WTC11 (cell line): Measurements from ENCODE around the gene CLIC1. TPM values are rescaled to one million over a fixed set of nuclear protein-coding genes. Genes with fewer than 3 reads are reported as not detected.

ENCODE experiments used
- ATAC-seq: fragments of 200-7000 bp; cut with Tn5 transposase; 2 replicates; pipeline ENCODE4 v1.10.0; 2021; ENCODE audit warnings: mild to moderate bottlenecking, moderate library complexity
- CTCF ChIA-PET: fragments of 300-600 bp; sonication (Branson Sonifier 250); formaldehyde crosslinking; loops from one replicate; lab custom pipeline; 2021; ENCODE audit warnings: antibody characterized with exemption; lab: Charles Lee
- POLR2A ChIA-PET: fragments of 350-600 bp; sonication (Branson Sonifier 250); formaldehyde crosslinking; loops from one replicate; lab custom pipeline; 2021; ENCODE audit warnings: antibody characterized with exemption; lab: Charles Lee
- DNase-seq: peaks from one replicate; pipeline ENCODE4 v3.0.0; 2021; ENCODE audit warnings: low spot score
- H3K27ac Mint-ChIP-seq: 2 replicates; pipeline ENCODE4 v1.8.0; 2021; ENCODE audit warnings: mixed read lengths
- H3K27me3 Mint-ChIP-seq: 2 replicates; pipeline ENCODE4 v1.8.0; 2021; ENCODE audit warnings: low read depth, mild to moderate bottlenecking, moderate library complexity, mixed read lengths
- H3K36me3 Mint-ChIP-seq: 2 replicates; pipeline ENCODE4 v1.8.0; 2021; ENCODE audit warnings: mixed read lengths
- H3K4me1 Mint-ChIP-seq: 2 replicates; pipeline ENCODE4 v1.8.0; 2022; ENCODE audit warnings: mixed read lengths
- H3K4me3 Mint-ChIP-seq: 2 replicates; pipeline ENCODE4 v1.8.0; 2021; ENCODE audit warnings: mild to moderate bottlenecking, moderate library complexity, mixed read lengths
- H3K9me3 Mint-ChIP-seq: 2 replicates; pipeline ENCODE4 v1.8.0; 2021; ENCODE audit warnings: mixed read lengths
- EMX1 ChIP-seq: fragments of 250-450 bp; sonication (Bioruptor Pico); IDR thresholded peaks from 2 replicates; pipeline ENCODE4 v1.8.0; 2021; ENCODE audit warnings: mild to moderate bottlenecking
- FOXP1 ChIP-seq: sonication (generic); formaldehyde crosslinking; IDR thresholded peaks from 2 replicates; pipeline ENCODE4 v1.8.0; 2022; ENCODE audit warnings: missing genetic modification reagents, mild to moderate bottlenecking, moderate library complexity, borderline replicate concordance
- HMGXB4 ChIP-seq: sonication (generic); formaldehyde crosslinking; IDR thresholded peaks from 2 replicates; pipeline ENCODE4 v1.8.1; 2023; ENCODE audit warnings: mild to moderate bottlenecking, moderate library complexity, missing genetic modification reagents
- MXD4 ChIP-seq: fragments of 250-450 bp; sonication (Bioruptor Pico); IDR thresholded peaks from 2 replicates; pipeline ENCODE4 v1.8.0; 2021; ENCODE audit warnings: mild to moderate bottlenecking, moderate library complexity, borderline replicate concordance
- NFYB ChIP-seq: sonication (generic); formaldehyde crosslinking; conservative IDR thresholded peaks from 2 replicates; pipeline ENCODE4 v1.8.0; 2022; ENCODE audit warnings: low read depth, missing genetic modification reagents
- NR1H2 ChIP-seq: sonication (generic); formaldehyde crosslinking; IDR thresholded peaks from 2 replicates; pipeline ENCODE4 v1.9.0; 2021; ENCODE audit warnings: mild to moderate bottlenecking, moderate library complexity, missing genetic modification reagents
- RORB ChIP-seq: fragments of 250-450 bp; sonication (Bioruptor Pico); IDR thresholded peaks from 2 replicates; pipeline ENCODE4 v1.9.0; 2021; ENCODE audit warnings: mild to moderate bottlenecking
- USF1 ChIP-seq: sonication (generic); formaldehyde crosslinking; IDR thresholded peaks from 2 replicates; pipeline ENCODE4 v1.8.0; 2022; ENCODE audit warnings: mild to moderate bottlenecking, missing genetic modification reagents
- ZNF138 ChIP-seq: sonication (generic); formaldehyde crosslinking; conservative IDR thresholded peaks from 2 replicates; pipeline ENCODE4 v1.8.1; 2022; ENCODE audit warnings: mild to moderate bottlenecking, moderate library complexity, missing genetic modification reagents
- total RNA-seq: library from RNA; stranded (reverse); gene quantifications from 3 replicates; pipeline ENCODE4 v1.2.3, GENCODE V29; 2021
- TF ChIP-seq, protein P1 (sequence below): sonication (generic); formaldehyde crosslinking; IDR thresholded peaks from 2 replicates; pipeline ENCODE4 v1.8.1; 2023; ENCODE audit warnings: mild to moderate bottlenecking, missing genetic modification reagents
- TF ChIP-seq, protein P2 (sequence below): sonication (generic); formaldehyde crosslinking; IDR thresholded peaks from 2 replicates; pipeline ENCODE4 v1.8.0; 2022; ENCODE audit warnings: missing genetic modification reagents
- TF ChIP-seq, protein P3 (sequence below): sonication (generic); formaldehyde crosslinking; IDR thresholded peaks from 2 replicates; pipeline ENCODE4 v1.8.1; 2022; ENCODE audit warnings: mild to moderate bottlenecking, missing genetic modification reagents, moderate library complexity, borderline replicate concordance
- TF ChIP-seq, protein P4 (sequence below): sonication (generic); formaldehyde crosslinking; IDR thresholded peaks from 2 replicates; pipeline ENCODE4 v1.8.0; 2023; ENCODE audit warnings: missing genetic modification reagents

The CLIC1 gene
- total RNA-seq, 1 experiment from 2014 or later: 244 TPM

DNA sequence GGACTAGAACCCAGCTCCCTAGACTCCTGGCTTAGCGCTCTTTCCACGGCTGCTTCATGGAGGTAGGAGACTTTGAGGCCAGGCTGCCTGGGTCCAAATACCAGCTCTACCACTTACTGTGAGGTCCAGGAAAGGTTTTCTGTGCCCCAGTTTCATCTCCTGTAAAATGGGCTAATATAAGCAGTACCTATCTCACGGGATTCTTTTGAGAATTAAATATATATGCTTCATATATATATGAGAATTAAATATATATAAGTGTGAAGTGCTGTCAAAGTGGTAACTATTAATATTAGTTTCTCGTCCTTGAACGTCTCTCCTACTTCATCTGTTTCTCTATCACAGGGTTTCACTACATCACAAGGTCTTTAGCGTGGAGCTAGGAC is 45.3 kb downstream of the CLIC1 start (continued):
- TF ChIP-seq, protein P1, sequence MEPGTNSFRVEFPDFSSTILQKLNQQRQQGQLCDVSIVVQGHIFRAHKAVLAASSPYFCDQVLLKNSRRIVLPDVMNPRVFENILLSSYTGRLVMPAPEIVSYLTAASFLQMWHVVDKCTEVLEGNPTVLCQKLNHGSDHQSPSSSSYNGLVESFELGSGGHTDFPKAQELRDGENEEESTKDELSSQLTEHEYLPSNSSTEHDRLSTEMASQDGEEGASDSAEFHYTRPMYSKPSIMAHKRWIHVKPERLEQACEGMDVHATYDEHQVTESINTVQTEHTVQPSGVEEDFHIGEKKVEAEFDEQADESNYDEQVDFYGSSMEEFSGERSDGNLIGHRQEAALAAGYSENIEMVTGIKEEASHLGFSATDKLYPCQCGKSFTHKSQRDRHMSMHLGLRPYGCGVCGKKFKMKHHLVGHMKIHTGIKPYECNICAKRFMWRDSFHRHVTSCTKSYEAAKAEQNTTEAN (CRISPR knock-in tag): no peak
- TF ChIP-seq, protein P2, sequence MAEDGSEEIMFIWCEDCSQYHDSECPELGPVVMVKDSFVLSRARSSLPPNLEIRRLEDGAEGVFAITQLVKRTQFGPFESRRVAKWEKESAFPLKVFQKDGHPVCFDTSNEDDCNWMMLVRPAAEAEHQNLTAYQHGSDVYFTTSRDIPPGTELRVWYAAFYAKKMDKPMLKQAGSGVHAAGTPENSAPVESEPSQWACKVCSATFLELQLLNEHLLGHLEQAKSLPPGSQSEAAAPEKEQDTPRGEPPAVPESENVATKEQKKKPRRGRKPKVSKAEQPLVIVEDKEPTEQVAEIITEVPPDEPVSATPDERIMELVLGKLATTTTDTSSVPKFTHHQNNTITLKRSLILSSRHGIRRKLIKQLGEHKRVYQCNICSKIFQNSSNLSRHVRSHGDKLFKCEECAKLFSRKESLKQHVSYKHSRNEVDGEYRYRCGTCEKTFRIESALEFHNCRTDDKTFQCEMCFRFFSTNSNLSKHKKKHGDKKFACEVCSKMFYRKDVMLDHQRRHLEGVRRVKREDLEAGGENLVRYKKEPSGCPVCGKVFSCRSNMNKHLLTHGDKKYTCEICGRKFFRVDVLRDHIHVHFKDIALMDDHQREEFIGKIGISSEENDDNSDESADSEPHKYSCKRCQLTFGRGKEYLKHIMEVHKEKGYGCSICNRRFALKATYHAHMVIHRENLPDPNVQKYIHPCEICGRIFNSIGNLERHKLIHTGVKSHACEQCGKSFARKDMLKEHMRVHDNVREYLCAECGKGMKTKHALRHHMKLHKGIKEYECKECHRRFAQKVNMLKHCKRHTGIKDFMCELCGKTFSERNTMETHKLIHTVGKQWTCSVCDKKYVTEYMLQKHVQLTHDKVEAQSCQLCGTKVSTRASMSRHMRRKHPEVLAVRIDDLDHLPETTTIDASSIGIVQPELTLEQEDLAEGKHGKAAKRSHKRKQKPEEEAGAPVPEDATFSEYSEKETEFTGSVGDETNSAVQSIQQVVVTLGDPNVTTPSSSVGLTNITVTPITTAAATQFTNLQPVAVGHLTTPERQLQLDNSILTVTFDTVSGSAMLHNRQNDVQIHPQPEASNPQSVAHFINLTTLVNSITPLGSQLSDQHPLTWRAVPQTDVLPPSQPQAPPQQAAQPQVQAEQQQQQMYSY (CRISPR knock-in tag): no peak
- TF ChIP-seq HMGXB4 (CRISPR knock-in tag) (no peak), FOXP1 (no peak), ZNF138 (CRISPR knock-in tag) (no peak), MXD4 (CRISPR knock-in tag) (no peak)
- TF ChIP-seq, protein P3, sequence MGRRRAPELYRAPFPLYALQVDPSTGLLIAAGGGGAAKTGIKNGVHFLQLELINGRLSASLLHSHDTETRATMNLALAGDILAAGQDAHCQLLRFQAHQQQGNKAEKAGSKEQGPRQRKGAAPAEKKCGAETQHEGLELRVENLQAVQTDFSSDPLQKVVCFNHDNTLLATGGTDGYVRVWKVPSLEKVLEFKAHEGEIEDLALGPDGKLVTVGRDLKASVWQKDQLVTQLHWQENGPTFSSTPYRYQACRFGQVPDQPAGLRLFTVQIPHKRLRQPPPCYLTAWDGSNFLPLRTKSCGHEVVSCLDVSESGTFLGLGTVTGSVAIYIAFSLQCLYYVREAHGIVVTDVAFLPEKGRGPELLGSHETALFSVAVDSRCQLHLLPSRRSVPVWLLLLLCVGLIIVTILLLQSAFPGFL (CRISPR knock-in tag): no peak

GRCh38 chr6:31690231-31691077 is 45.9 kb downstream of the CLIC1 start:
- H3K36me3 Mint-ChIP-seq: peaks cover 19% of the 10 kb centered on the region
- ChIA-PET CTCF (interaction anchor here (0.5 to 2.2 kb wide), 35 partner anchors 10 to 487 kb away, joined by 3 to 20 read pairs (median 4); partner anchors contain the start of genes ABHD16A, APOM, ATP6V1G2 and C6orf47), POLR2A (interaction anchor here (1.3 kb wide), 1 partner anchor 13 kb away, joined by 4 read pairs; no protein-coding TSS in a partner anchor)
- no peaks in the 10 kb centered on the region for H3K4me1 Mint-ChIP-seq
- no peaks in the 10 kb centered on the region for H3K27me3 Mint-ChIP-seq
- H3K4me3 Mint-ChIP-seq: no peak overlapping the region
- no peak for TF ChIP-seq NFYB (CRISPR knock-in tag)
- no peak for TF ChIP-seq RORB
- TF ChIP-seq USF1 (CRISPR knock-in tag): no peak
- no peak for TF ChIP-seq NR1H2 (CRISPR knock-in tag)
- no peak for TF ChIP-seq EMX1 (CRISPR knock-in tag)
- TF ChIP-seq, protein P4, sequence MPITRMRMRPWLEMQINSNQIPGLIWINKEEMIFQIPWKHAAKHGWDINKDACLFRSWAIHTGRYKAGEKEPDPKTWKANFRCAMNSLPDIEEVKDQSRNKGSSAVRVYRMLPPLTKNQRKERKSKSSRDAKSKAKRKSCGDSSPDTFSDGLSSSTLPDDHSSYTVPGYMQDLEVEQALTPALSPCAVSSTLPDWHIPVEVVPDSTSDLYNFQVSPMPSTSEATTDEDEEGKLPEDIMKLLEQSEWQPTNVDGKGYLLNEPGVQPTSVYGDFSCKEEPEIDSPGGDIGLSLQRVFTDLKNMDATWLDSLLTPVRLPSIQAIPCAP (CRISPR knock-in tag): no peak
- ATAC-seq: no peak
- DNase-seq: no peak
- no peak overlapping the region for H3K27ac Mint-ChIP-seq
- H3K9me3 Mint-ChIP-seq: no peaks in the 10 kb centered on the region
